HG03342 (cell line): ENCODE data around the gene SIRPA.
"Not testable (repeated sequence)": the region's sequence is repeated elsewhere in the genome, so short reads cannot be mapped to it uniquely, and the experiment has no call there.

ENCODE experiments used
- ATAC-seq: cut with Tn5 transposase; IDR thresholded peaks from one replicate; pipeline ENCODE4 v1.9.1; 2021; ENCODE audit warnings: mild to moderate bottlenecking, moderate library complexity; ENCODE audit not compliant: unreplicated experiment

The SIRPA gene

DNA sequence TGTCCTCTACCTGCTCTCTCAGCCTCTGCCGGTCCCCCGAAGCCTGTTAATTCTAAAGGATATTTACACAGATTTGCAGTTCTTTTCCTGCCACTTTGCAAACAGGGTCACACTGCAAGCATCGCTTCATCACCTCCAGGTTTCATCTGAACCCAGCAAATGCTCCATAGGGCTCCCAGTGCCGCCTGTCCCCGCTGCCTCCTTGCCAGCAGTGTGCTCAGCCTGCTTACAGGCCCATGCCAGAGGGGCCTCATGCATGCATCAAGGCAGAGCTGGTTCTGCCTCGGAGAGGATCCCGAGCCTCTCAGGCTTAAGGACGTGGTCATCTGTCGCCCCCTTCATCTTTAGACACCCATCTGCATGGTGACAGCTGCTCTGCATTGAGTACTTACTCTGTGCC, 10.5 kb downstream of the SIRPA start:
- ATAC-seq = no peak

DNA sequence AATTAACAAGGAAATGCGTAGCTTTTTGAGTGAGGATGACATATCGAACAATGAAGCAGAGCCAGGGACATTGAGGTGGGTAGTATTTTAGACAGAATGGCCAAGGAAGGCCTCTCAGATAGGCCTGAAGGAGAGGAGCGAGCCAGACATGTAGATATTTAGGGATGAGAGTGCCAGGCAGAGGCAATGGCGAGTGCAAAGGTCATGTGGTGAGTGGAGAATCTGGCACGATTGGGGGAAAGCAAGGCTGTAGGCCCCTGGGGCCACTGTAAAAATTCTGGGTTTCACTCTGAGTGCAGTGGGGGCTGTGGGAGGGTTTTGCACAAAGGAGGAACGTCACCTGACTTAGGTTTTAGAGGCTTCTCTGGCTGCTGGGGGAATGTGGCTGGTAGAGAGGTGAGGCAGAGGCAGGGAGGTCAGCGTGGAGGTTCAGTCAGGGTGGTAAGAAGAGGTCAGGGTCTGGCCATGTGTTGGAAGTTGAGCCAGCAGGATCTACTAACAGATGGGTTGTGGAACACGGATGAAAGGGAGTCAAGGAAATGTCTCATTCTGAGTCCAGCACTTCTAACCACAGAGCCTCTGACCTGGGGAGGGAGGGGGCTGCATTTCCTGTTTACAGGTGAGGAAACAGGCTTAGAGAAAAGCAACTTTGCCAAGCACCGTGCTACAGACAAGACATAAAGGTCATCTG, 11.3 kb downstream of the SIRPA start:
- ATAC-seq = no peak

DNA sequence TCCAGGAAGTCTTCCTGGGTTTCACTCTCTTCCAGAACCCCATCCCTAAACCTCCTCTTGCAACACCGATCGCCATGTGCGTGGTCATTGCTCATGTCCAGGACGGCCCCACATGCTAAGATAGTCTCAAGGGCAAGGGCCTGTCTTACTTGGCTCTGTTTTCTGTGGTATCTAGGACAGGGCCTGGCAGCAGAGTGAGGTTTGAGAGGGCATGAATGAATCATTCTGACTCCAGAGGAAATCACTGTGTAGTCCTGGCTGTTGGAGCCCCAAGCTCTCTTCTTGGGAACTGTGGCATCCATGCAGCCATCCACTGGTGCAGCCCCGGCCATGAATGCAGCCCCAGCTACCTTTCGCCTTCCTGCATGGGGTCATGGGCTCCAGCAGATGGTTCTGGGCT, 12.4 kb downstream of the SIRPA start:
- no peak for ATAC-seq

DNA sequence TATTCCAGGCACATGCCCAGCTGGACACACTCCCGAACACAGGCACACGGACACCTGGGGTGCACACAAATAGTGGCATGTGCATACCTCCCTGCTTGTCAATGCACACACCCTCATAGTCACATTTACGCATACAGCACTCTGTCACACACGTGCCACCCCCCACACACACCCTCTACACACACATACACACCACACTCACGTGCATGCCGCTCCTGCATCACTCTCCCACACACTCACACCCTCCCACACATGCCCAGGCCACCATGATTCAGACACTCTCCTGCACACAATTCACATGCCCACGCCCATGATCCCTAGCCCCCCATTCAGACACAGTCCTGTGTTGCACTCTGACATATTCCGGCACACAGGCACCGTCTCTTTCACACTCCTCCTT, 13.0 kb downstream of the SIRPA start:
- ATAC-seq = no peak

DNA sequence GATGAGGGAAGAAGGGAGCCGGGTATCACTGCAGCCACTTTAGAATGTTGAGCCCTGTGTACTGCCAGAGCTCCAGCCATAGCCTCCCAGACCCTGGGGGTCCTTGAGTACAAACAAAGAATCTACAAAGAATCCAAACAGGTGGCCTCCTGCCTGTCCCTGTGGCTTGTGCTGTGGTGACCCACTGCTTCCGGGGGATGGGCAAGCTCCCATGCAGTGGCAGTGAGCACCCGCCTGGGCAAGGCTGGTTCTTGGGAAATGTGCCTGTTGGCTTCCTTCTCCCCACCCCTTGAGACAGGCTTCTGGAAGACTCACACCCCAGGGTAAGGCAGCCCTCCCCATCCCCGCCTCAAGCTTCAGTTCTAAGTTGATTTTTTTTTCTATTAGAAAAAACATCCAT, 13.9 kb downstream of the SIRPA start:
- no peak for ATAC-seq

DNA sequence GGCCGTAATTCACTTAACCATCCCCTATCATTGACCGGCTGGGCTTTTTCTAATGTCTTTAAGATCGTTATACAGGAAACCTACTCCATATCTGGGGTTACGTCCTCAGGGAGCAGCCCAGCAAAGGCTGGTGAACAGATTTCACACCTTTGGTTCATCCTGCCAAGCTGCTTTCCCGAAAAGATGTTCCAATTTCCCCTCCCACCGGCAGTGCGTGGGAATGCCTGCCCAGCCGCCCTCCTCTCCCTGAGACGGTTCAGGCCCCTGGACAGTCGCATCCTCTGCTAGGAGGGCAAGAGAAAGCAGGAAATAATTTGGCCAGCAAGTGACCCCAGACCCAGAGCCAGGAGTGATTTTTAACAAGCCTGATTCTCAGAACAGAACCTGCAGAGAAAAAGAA, 16.3 kb downstream of the SIRPA start:
- no peak for ATAC-seq

DNA sequence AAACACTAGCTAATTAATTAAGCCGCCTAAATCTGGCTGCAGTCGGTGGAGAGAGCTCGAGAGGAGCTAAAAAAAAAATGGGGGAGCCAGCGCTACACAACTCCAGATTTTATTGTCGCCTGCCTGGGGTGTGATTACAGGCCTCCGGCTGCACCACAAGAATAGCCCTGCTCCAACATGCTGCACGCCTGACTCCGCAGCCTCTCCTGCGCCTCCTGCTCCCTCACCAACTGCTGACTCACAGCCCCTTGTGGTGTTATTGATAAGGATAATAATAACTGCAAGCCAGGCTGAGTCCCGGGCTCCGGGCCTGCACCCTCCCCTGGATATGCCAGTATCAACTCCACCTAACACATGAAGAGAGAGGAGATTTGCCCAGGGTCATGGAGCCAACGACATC, 16.8 kb downstream of the SIRPA start:
- ATAC-seq = no peak

DNA sequence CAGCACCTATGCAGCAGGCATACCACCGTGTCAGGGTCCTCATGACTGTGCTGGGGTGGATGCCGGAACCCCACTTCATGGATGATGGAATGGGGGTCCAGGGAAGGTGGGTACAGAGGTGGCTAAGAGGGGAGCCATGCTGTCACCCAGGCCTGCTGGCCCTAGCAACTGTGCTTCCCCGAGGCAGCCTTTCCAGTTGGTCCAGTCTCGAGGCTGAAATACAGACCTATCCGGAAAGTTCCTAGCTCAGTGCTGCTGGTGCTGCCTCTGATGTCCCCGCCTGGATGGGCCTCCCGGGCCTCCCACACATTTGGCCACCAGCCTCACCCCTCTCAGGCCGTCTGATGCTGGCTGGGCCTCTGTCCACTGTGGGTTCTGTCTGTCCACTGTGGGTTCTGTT, 17.4 kb downstream of the SIRPA start:
- ATAC-seq = no peak

DNA sequence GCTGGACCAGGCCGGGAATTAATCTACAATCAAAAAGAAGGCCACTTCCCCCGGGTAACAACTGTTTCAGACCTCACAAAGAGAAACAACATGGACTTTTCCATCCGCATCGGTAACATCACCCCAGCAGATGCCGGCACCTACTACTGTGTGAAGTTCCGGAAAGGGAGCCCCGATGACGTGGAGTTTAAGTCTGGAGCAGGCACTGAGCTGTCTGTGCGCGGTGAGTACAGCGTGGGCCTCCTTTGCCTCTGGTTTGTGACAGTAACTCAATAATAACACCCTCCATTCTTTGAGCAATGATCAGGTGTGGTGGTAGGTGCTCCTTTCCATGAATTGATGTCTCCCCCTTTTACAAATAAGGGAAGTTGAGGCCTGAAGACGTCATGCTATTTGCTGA, 20.0 kb downstream of the SIRPA start:
- not testable (repeated sequence) for ATAC-seq

DNA sequence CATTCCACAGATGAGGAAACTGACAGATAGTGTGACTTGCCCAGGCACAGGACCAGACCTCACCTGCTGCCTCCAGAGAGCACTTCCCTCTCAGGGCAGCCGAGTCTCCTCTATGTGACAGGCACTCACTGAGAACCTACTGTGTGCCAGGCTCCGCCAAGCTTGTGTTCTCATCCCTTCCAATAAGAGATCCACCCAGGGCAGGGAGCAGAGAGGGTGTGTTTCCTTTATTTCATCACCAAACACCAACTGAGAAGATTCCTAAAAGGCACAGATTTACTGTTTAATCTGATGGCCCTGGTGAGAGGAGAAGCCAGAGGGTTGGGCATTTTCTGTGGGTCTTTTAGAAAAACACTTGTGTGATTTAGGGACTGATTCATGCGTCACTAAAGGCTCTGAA, 20.5 kb downstream of the SIRPA start:
- no peak for ATAC-seq

DNA sequence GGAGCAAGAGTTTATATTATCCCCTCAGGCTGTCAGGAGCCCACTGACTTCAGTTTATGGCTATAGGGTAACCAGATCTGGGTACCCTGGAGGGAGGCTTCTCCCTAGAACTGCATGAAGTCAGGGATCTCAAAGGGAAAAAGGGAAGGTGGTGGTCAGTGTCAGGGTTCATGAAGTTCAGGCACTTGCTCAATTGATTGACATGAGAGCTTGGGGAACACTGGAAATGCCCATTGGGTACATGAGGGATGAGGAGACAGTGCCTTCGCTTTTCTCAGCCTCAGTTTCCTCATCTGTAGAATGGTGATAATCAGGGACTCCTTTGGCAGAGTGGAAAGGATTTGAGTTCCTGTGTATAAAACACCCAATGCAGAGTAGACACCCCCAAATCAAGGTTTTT, 22.6 kb downstream of the SIRPA start:
- ATAC-seq = no peak

DNA sequence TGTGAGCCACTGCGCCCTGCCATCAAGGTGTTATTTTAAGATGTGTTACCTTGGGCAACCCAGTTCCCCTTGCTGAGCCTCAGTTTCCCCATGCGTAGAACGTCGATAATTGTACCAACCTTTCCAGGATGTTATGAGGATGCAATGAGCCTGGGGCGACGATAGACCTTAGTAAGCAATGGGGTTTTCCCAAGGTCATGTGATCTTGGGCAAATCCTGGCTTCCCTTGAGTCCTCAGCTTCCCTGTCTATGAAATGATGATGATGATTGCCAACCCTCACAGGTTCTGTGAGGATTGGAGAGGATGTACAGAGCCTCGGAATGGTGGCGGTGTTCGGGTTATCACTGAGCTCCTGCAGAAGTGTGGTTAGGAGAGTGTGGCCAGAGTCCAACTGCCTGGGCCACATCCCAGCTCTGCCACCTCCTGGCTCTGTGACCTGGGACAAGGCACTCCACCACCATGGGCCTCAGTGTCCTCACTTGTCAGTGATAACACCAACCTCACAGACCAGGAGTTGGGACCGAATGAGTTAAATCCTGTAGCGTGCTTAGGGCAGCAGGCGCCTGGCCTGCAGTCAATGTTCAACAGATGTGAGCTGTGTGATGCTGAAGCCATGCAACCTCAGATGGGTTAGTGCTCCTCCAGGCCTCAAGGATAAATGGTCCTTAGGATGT, 23.4 kb downstream of the SIRPA start:
- ATAC-seq = no peak

DNA sequence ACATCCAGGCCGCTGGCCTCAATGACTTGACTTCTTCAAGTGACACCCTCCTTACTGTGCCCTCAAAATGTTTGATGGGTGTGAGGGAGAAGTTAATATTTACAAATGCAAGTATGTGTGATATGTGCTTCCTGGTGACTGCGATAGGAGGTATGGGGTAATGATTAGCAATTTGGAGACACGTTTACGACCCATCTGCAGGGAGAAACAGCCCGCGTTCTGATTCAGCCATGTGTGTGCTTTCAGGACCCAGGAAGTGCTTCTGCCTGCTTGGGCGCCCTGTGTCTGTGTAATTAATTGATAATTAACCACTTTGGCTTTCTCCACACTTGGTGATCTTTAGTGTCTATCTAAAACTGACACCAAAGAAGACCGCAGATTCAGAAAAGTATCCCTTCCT, 25.0 kb downstream of the SIRPA start:
- ATAC-seq = no peak

DNA sequence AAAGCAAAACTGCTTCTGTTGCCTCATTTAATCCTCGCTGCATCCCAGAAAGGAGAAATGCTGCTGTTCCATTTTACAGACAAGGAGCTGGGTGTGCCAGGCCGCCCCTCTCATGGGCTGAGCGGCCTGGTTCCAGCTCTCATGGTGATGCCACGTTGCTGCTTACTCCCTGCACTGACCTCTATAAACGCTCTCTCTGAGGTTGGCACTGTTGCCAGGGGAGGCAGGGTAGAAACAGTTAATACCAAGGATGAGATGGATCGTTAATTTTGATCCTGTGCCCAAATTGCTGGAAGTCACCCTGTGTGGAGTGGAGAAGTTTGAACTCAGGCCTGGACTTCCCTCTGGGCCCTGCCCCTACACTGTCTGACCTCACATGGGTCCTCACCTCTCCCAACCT, 25.6 kb downstream of the SIRPA start:
- no peak for ATAC-seq

DNA sequence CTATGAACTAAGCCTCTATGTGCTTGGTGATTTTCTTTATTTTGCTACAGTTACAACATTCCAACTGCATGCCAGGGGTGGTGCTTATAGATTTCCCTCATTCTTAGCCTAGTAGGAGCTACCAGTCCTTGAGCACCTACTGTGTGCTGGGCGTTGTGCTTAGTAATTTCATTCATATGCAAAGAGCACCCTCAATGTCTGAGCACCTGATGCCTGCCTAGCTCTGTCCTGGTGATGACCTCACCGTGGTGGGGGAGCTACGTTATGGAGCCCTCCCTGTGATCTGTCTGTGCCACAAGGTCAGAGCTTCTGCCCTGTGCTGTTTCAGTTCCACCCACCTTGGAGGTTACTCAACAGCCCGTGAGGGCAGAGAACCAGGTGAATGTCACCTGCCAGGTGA, 26.8 kb downstream of the SIRPA start:
- ATAC-seq = not testable (repeated sequence)

DNA sequence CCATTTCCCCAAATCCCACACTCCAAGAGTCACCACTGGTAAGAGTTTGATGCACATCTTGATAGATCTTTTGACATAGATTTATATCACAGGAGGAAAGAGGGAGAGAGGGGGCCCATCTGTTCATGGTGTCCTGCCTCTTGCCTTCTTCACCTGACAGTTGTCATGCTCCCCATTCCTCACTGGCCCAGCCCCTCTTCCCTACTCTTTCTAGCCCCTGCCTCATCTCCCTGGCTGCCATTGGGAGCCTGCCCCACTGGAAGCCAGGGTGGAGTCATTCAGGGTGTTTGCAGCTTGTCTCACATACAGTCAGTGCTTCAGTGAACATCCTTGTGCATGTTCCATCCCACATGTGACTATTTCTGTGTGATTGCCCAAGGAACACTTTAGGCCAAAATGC, 27.6 kb downstream of the SIRPA start:
- ATAC-seq = no peak

DNA sequence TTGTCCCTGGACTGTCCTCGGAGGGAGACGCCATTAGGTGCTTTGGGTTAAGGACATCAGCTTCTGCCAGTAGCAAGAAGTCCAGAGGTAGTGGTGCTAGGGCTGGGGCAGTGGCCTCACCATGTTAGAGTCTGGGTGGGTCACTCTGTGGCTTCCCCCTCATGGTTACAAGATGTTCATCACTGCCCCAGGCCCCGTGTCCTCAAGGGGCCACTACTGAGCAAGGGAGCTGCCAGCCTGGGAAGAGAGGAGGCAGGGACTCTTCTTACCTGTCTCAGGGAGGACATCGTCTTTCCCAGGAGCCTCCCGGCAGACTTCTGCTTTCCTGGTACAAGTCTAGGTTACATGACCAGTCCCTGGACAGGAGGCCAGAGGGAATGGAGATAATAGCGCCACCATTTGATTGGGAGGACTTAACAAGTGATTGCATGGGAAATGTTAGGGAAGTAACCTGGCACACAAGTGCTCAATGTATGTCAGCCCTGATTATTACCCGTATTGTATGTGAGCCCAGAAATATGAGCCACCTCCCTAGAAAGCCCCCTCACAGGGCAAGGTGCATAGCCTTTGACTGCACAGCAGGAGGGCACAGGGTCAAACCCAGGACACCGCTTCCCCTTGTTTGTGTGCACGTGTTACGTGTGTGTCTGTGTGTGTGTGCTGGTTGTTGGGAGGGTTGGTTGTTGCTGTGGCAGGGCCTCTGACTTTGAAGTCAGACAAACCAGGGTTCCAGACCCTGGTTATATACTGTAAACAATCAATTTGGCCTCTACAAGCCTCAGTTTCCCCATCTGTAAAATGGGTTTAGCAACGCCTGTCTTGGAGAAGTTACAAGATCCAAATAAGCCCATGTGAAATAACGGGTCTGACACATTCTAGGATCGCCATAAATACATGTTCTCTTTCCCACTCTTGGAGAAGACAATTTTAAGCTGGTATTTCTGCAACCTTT, 30.0 kb downstream of the SIRPA start:
- ATAC-seq = no peak

DNA sequence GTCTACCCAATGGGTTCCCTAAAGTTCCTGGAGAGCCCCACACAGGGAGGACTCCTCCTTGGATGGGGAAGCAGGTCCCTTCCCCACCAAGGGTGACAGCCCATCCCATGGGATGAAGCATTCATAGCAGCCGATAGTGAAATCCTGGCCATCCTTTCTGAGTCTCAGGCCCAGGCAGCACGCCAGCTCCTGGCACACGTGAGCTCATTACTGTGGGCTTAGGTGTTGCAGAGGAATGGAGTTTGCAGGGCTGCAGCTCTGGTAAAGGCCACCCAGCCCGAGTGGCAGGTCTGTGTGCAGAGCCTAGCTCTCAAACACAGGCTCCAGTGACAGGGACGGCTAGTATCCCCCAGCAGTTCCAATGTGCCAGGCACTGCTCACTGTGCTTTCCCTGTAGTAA, 31.0 kb downstream of the SIRPA start:
- ATAC-seq = no peak

DNA sequence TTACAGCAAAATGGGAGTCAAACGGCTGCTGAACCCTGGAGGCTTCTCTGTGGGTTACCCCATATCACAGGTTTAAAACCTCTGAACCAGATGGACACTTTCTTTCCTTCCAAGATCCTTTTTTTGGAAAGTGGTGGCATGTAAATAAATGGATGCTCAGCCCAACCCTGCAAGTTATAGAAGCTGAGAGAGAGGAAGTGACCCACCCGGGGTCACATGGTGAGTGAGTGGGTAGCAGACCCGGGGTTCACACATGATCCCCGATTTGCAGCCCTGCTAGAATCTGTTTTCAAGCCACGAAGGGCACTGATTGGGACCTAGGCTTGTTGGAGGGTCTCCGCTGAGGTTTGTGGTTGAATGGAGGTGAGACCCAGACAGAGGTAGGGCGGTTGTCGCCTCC, 32.0 kb downstream of the SIRPA start:
- no peak for ATAC-seq

DNA sequence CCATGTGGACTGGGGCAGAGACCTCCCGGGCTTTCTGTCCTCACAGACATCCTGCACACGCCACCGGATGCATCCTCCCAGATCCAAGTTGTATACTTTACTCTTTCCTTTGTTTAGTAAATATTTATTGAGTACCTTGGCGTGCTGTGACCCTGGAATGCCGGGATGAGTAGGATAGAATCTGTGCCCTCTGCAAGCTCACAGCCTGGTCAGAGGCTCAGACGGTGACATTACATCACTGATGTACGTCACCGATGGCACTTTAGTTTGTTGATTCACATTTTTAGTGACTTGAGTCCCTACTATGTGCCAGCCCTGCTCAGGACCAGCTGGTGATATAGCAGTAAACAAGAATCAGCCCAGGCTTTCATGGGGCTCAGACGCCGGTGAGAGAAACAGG, 32.9 kb downstream of the SIRPA start:
- no peak for ATAC-seq

DNA sequence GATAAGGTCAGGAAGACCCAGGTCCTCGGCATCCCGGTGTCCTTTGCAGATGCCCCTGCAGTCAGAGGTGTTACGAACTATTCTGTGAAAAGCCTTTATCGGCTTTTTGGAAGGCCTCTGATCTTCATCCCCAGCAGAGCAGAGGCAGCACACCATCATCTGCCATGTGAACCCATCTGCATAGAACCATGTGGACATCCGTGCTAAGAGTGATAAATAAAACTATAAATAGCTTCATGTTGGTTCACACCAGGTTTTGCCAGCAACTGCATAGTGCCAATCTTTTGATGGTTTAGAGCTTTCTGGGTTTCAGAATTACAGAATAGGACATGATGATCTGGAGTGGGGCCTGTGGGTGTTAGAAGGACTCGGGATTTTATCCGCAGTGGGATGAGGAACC, 33.6 kb downstream of the SIRPA start:
- no peak for ATAC-seq

DNA sequence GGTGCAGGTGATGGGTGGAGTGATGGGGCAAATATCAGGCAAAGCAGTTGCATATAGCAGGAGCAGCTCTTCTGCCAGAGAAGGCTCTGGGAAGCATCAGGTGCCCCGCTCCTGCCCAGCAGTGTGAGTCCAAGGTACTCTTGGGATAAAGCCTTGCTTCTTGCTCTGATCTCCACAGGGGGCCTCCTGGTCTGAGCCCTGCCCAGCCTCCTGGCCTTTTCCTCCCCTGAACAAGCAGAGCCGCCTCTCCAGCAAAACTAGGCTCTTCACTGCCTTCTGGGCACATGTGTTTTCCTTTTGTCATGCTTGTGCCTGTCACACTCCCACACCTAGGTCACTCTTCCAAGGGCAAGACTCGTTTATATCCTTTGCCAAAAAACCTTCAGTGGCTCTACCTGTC, 34.3 kb downstream of the SIRPA start:
- no peak for ATAC-seq
